GM21717 (cell line): ENCODE measurements around the gene LIN54.
"Not testable (repeated sequence)": the region's sequence is repeated elsewhere in the genome, so short reads cannot be mapped to it uniquely, and the experiment has no call there.

Source experiments
- ATAC-seq: cut with Tn5 transposase; IDR thresholded peaks from one replicate; pipeline ENCODE4 v1.9.1; 2021; ENCODE audit warnings: mild to moderate bottlenecking, moderate library complexity; ENCODE audit not compliant: unreplicated experiment

LIN54 gene

GRCh38 chr4:83012687-83013419, 2.2 kb upstream of the LIN54 start:
- peak; percentile 81 for ATAC-seq

GRCh38 chr4:83012200-83012686, 1.6 kb upstream of the LIN54 start:
- ATAC-seq = peak; percentile 17

- no peak for ATAC-seq
Measured at GRCh38 chr4:83011689-83012199, 1.1 kb upstream of the LIN54 start.

- no peak for ATAC-seq
Measured at GRCh38 chr4:83010111-83010521, 507 bp downstream of the LIN54 start.

- ATAC-seq = no peak
Measured at GRCh38 chr4:83009529-83009928, 1.1 kb downstream of the LIN54 start.

- not testable (repeated sequence) for ATAC-seq
Measured at GRCh38 chr4:83003044-83003791, 7.4 kb downstream of the LIN54 start.

GRCh38 chr4:83002329-83002728, 8.3 kb downstream of the LIN54 start:
- ATAC-seq = no peak

- ATAC-seq = no peak
Measured at GRCh38 chr4:82998898-82999297, 11.7 kb downstream of the LIN54 start.

- ATAC-seq = no peak
Measured at GRCh38 chr4:82994834-82995233, 15.8 kb downstream of the LIN54 start.

GRCh38 chr4:82989575-82990429, 20.8 kb downstream of the LIN54 start:
- ATAC-seq = peak; percentile 93

GRCh38 chr4:82988323-82988832, 22.2 kb downstream of the LIN54 start:
- no peak for ATAC-seq

- not testable (repeated sequence) for ATAC-seq
Measured at GRCh38 chr4:82987519-82987918, 23.1 kb downstream of the LIN54 start.

- ATAC-seq = no peak
Measured at GRCh38 chr4:82984459-82984858, 26.2 kb downstream of the LIN54 start.

GRCh38 chr4:82983444-82983843, 27.2 kb downstream of the LIN54 start:
- ATAC-seq = no peak

GRCh38 chr4:82981138-82981537, 29.5 kb downstream of the LIN54 start:
- ATAC-seq = no peak

- no peak for ATAC-seq
Measured at GRCh38 chr4:82975792-82976191, 34.8 kb downstream of the LIN54 start.

GRCh38 chr4:82969414-82969813, 41.2 kb downstream of the LIN54 start:
- ATAC-seq = no peak

- ATAC-seq = no peak
Measured at GRCh38 chr4:82968972-82969371, 41.7 kb downstream of the LIN54 start.

GRCh38 chr4:82965763-82966162, 44.9 kb downstream of the LIN54 start:
- ATAC-seq = no peak

- no peak for ATAC-seq
Measured at GRCh38 chr4:82957045-82957444, 53.6 kb downstream of the LIN54 start.

GRCh38 chr4:82954212-82954611, 56.4 kb downstream of the LIN54 start:
- ATAC-seq = no peak
